ENCODE data around the gene AOC1.

Gene AOC1

DNA sequence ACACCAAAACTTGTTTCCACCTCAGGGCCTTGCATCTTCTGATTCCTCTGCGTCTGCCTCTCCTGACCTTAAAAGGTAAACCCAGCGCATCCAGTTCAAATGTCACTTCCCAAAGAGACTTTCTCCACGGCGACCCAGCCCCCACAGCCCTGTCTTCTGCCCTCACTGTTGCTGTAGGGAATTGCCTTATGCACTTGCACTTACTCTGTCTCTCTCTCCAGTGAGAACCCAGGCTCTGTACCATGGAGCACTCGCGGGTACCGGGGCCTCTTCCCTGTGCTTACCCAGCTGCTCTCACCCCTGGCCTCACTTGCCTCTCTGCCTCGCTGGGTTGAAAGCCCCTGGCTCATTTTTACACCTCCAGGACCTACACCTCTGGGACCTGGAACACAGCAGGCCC is 48.4 kb downstream of the AOC1 start:
- TF ChIP-seq, protein P1, sequence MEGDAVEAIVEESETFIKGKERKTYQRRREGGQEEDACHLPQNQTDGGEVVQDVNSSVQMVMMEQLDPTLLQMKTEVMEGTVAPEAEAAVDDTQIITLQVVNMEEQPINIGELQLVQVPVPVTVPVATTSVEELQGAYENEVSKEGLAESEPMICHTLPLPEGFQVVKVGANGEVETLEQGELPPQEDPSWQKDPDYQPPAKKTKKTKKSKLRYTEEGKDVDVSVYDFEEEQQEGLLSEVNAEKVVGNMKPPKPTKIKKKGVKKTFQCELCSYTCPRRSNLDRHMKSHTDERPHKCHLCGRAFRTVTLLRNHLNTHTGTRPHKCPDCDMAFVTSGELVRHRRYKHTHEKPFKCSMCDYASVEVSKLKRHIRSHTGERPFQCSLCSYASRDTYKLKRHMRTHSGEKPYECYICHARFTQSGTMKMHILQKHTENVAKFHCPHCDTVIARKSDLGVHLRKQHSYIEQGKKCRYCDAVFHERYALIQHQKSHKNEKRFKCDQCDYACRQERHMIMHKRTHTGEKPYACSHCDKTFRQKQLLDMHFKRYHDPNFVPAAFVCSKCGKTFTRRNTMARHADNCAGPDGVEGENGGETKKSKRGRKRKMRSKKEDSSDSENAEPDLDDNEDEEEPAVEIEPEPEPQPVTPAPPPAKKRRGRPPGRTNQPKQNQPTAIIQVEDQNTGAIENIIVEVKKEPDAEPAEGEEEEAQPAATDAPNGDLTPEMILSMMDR (IDR thresholded peaks at IDR 0.05; ENCODE audit: low read depth, low read length), result no peak
- H3K4me3 ChIP-seq (ENCODE audit: low read depth, low read length), result no peak overlapping the region

DNA sequence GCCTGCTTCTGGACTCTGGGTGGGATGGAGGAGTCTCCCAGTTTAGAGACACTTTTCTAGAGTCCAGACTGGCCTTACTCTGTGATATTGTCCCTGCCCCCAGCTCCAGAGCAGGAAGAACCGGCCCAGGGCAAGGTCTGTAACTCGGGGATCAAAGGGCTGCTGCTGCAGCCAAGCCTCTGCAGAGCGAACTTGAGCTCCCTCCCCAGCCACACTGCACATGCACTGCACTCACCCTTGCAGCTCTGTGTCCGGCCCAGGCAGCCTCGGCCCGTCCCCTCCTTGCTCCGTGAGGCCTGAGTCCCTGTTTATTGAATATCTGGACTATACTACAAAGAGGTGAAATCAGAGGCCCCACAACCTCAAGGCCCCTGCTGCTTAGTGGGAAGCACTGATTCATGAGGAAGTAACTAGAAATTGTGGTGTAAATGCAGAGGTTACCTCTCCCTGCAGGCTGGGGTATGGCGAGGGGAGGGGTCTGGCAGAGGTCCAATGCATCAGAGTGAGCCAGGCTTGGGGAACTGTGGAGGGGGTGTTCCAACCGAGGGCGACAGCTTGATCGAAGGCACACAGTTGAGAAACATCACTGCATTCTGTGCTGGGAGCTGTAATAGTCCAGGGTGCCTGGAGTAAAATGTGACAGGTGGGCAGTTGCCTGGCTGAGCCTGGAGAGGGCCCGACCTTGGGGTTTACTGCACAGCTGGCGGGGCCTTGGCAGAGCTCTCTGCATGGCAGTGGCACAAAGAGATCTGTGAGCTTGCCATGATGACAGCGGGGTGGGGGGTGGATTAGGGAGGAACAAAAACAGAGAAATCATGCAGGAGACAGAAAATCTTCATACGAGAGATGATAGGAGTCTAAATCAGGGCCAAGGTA is 49.1 kb downstream of the AOC1 start:
- TF ChIP-seq, protein P1 (IDR thresholded peaks at IDR 0.05; ENCODE audit: low read depth, low read length), result no peak
- no peak overlapping the region for H3K4me3 ChIP-seq (ENCODE audit: low read depth, low read length)

DNA sequence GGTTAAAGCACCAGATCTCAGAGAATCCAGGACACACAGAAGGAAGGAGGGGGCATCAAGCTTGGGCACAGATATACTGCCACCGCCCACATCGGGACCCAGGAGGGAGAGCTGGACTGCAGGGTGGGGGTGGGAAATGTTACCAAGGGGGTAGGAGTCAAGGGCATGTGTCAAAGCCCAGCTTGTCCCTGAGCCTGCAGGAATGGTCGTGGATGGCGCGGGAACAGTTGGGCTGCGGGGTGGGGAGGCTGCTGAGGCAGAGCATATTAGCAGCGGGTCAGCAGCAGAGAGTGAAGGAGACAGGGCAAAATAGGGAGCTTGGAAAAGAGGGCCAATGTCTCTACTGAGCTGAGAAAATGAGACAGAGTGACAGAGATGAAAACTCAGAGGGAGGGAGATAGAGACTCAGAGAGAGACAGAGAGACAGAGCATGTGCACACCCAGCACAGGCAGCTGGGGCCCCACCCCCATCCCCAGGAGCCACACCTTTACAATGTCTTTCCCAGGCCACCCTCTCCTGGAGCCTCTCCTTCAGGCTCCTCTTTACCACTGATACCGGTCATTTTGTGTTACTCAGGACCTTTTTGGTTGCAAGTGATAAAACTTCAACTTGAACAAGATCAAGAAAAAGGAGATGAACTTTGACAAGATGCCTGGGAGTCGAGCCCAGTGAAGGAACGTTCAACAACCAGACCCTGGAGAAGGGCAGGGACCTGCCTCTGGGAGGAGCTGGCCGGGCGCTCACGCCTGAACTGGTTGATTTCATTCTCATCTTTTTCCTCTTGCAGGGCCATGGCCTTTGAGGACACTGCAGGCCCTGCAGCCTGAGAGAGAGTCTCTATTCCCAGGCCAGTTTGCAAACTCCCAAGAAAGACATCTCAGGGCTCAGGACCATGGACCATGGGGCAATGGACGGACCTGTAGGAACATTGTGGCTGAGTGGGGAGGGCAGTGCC is 50.0 kb downstream of the AOC1 start:
- TF ChIP-seq, protein P1 (IDR thresholded peaks at IDR 0.05; ENCODE audit: low read depth, low read length), result no peak
- H3K4me3 ChIP-seq (ENCODE audit: low read depth, low read length), result no peak overlapping the region

DNA sequence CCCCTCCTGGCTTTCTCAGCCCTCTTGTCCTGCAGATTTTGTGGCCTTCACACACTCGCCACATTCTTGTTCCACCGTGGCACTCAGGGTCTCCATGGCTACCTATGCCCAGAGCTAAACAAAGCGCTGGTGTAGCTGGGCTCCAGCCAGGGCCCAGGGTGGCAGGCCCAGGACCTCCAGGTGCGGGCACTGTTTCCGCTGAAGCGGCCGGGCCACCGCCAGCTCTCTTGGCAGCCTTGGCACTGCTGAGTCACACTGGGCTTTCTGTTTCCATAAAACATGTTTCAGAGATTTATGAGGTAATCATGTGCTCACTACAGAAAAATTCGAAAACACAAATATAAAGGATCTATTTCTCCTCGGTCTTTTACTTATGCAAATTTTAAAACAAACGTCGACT is 51.3 kb downstream of the AOC1 start:
- TF ChIP-seq, protein P1 (IDR thresholded peaks at IDR 0.05; ENCODE audit: low read depth, low read length), result no peak
- no peak overlapping the region for H3K4me3 ChIP-seq (ENCODE audit: low read depth, low read length)

DNA sequence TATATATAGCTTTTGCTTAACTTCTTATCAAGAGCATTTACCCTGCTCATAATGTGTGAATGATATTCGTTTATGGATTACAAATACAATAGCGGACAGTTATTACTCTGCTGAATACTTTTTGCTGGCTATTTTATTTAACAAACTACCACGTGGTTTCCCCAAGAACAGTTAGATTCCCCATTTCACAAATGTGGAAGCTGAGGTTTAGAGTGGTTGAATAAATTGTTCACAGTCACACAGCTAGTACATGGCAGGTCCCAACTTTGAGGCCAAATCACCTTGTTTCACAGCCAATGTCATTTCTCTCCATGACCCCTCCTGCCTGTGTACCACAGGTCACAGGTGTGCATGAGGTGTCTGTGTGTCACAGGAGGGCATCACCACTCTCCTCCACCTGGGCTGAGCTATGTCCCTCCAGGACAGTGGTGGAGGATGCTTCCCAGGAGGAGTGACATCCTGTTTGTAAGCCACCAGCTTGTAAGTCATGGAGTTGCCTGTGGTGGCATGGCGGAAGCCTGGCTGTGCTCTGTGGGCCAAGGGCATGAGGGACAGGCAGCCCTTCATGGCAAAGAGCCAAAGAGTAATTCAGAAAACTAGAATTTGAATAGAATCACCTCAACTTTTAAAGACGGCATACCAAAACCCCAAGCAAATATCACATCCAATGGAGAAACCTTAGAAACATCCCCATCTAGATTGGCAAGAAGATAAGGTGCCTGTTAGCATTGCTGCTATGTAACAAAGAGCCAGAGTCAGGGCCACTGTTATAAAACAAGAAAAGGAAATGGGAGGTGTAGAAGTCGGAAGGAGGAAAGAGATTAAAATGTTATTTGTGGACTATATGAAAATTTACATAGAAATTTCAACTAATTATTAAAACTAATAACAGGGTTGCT is 51.9 kb downstream of the AOC1 start:
- H3K4me3 ChIP-seq (ENCODE audit: low read depth, low read length), result no peak overlapping the region
- TF ChIP-seq, protein P1 (IDR thresholded peaks at IDR 0.05; ENCODE audit: low read depth, low read length), result no peak

DNA sequence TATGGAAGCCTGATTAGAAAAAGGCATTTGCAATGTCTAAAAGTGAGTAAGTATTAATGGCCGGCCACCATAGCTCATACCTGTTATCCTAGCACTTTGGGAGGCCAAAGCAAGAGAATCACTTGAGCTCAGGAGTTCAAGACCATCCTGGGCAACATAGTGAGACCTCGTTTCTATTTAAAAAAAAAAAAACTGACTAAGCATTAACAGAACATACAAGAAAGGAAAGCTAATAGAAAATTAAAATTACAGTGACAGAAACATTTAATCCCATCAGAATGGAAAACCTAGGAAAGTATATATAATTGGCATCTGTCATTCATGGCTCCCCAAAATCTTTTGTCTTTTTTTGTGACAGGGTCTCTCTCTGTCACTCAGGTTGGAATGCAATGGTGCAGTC is 55.9 kb downstream of the AOC1 start:
- TF ChIP-seq, protein P1 (IDR thresholded peaks at IDR 0.05; ENCODE audit: low read depth, low read length), result no peak
- no peak overlapping the region for H3K4me3 ChIP-seq (ENCODE audit: low read depth, low read length)

All from WI38 (cell line).